ENCODE data around the gene SBF2. TPM values are rescaled to one million over a fixed set of nuclear protein-coding genes. Genes with fewer than 3 reads are reported as not detected.

SBF2 gene
- total RNA-seq, 5 donors from 2014 or later (not counting 1 experiment from before 2014, with no cell fraction given), result 9.5 to 23.5 (median 13.0) TPM

- H3K9me3 Mint-ChIP-seq, result peaks cover 8 to 20% (median 11%) of the 10 kb centered on the region in 3 donors
- CTCF ChIA-PET, result interaction anchor here in 1 of 2 donors (0.9 kb wide), 1 partner anchor 28 kb away, joined by 3 read pairs; no protein-coding TSS in a partner anchor
These were observed 245.7 kb downstream of the SBF2 start for GRCh38 chr11:10048350-10048749.

DNA sequence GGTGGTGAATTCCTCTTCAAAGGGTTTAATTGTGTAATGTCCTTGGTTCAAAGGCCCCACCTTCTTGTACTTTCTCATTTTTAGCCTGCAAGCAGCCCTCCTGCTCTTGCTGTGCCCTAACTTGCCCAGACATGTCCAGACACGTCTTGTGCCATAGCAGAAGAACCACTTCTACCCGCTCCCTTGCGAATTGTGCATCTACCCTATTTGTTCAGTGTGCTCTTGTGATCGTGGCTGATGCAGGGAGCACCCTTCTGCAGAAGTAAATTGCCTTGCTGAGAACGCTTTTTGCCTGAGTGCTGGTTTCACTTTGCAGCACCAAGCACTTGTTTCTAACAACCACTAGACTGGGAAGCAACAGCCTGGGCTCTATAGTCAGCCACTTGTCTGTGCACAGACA lies 249.4 kb downstream of the SBF2 start:
- no peaks in the 10 kb centered on the region for H3K36me3 ChIP-seq (ENCODE audit: control insufficient read depth in 2 of 2, extremely low read depth in 1 of 2, insufficient read depth in 1 of 2, low read length in 1 of 2)
- H3K27ac ChIP-seq (ENCODE audit: low read length), result no peak overlapping the region
- Mint-ChIP-seq H3K27ac (no peak overlapping the region), H3K36me3 (peaks cover 29% of the 10 kb centered on the region), H3K4me1 (no peaks in the 10 kb centered on the region), H3K4me3 (no peak overlapping the region), H3K27me3 (no peaks in the 10 kb centered on the region), H3K9me3 (peaks cover 8 to 28% (median 11%) of the 10 kb centered on the region in 3 donors)
- H3K27me3 ChIP-seq (replicated peaks in 1 of 2; ENCODE audit: control insufficient read depth in 2 of 2, extremely low read depth in 1 of 2, insufficient read depth in 2 of 2, low read length in 1 of 2), result no peaks in the 10 kb centered on the region
- ChIA-PET POLR2A (no interaction called here), CTCF (no interaction called here)
- no peaks in the 10 kb centered on the region for H3K4me1 ChIP-seq (ENCODE audit: control insufficient read depth in 1 of 2, extremely low read depth in 1 of 2, insufficient read depth in 2 of 2, low read length in 2 of 2)
- H3K4me3 ChIP-seq (ENCODE audit: control insufficient read depth in 1 of 2, extremely low read depth in 1 of 2, low read length in 1 of 2), result no peak overlapping the region
- peaks cover 2% of the 10 kb centered on the region for H3K9me3 ChIP-seq
- 79% methylated on average over 4 of the region's 5 CpGs for WGBS (ENCODE audit: insufficient coverage)
- ATAC-seq (replicated peaks in 1 of 4) (no peak), DNase-seq (no peak)

More at GRCh38 chr11:10048350-10048749, 245.7 kb downstream of the SBF2 start:
- DNase-seq, result no peak
- Histone ChIP-seq H3K27me3 (replicated peaks in 1 of 2; ENCODE audit: control insufficient read depth in 2 of 2, extremely low read depth in 1 of 2, insufficient read depth in 2 of 2, low read length in 1 of 2) (no peaks in the 10 kb centered on the region), H3K4me1 (ENCODE audit: control insufficient read depth in 1 of 2, extremely low read depth in 1 of 2, insufficient read depth in 2 of 2, low read length in 2 of 2) (no peaks in the 10 kb centered on the region), H3K4me3 (ENCODE audit: control insufficient read depth in 1 of 2, extremely low read depth in 1 of 2, low read length in 1 of 2) (no peak overlapping the region), H3K36me3 (ENCODE audit: control insufficient read depth in 2 of 2, extremely low read depth in 1 of 2, insufficient read depth in 1 of 2, low read length in 1 of 2) (no peaks in the 10 kb centered on the region), H3K27ac (ENCODE audit: low read length) (no peak overlapping the region), H3K9me3 (peaks cover 2% of the 10 kb centered on the region)
- no peak for ATAC-seq (replicated peaks in 1 of 4)
- Mint-ChIP-seq H3K27ac (no peak overlapping the region), H3K36me3 (peaks cover 9% of the 10 kb centered on the region), H3K27me3 (no peaks in the 10 kb centered on the region), H3K4me1 (no peaks in the 10 kb centered on the region), H3K4me3 (no peak overlapping the region)
- POLR2A ChIA-PET, result interaction anchor here in 1 of 2 donors (0.6 kb wide), 1 partner anchor 1645 kb away, joined by 3 read pairs; no protein-coding TSS in a partner anchor

DNA sequence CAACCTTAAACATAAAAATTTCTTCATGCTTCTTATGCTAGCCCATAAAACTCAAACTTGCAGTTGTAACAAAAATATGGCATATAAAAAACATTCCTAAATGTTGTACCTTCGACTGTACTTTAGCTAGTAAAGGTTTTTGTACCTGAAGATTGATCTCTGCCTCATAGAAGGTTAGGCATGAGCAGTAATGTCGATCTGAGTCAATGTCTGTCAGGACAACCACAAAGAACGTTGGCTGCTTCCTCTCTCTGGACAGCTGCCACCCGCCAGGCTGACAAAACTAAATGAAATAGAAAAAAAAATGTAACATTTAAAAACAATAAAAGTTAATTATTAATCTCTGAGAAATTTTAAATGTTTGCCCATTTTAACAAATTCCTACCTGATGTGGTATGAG lies 251.3 kb downstream of the SBF2 start:
- H3K36me3 Mint-ChIP-seq, result peaks cover 36% of the 10 kb centered on the region
- ATAC-seq (replicated peaks in 1 of 4) (no peak), DNase-seq (no peak)
- peaks cover 8 to 28% (median 11%) of the 10 kb centered on the region in 3 donors for H3K9me3 Mint-ChIP-seq
- ChIA-PET CTCF (interaction anchor here in 1 of 2 donors (0.6 kb wide), 1 partner anchor 956 kb away, joined by 3 read pairs; no protein-coding TSS in a partner anchor), POLR2A (no interaction called here)
- no peak overlapping the region for H3K4me3 Mint-ChIP-seq
- Histone ChIP-seq H3K4me1 (ENCODE audit: control insufficient read depth in 1 of 2, extremely low read depth in 1 of 2, insufficient read depth in 2 of 2, low read length in 2 of 2) (no peaks in the 10 kb centered on the region), H3K27me3 (replicated peaks in 1 of 2; ENCODE audit: control insufficient read depth in 2 of 2, extremely low read depth in 1 of 2, insufficient read depth in 2 of 2, low read length in 1 of 2) (no peaks in the 10 kb centered on the region), H3K4me3 (ENCODE audit: control insufficient read depth in 1 of 2, extremely low read depth in 1 of 2, low read length in 1 of 2) (no peak overlapping the region), H3K9me3 (peaks cover 2% of the 10 kb centered on the region), H3K27ac (ENCODE audit: low read length) (no peak overlapping the region), H3K36me3 (ENCODE audit: control insufficient read depth in 2 of 2, extremely low read depth in 1 of 2, insufficient read depth in 1 of 2, low read length in 1 of 2) (no peaks in the 10 kb centered on the region)
- no peaks in the 10 kb centered on the region for H3K4me1 Mint-ChIP-seq
- H3K27ac Mint-ChIP-seq, result no peak overlapping the region
- no CpG with 5 or more reads among the region's 4 CpGs for WGBS (ENCODE audit: insufficient coverage)
- H3K27me3 Mint-ChIP-seq, result no peaks in the 10 kb centered on the region

- Mint-ChIP-seq H3K4me3 (no peak overlapping the region), H3K9me3 (peaks cover 5 to 21% (median 8%) of the 10 kb centered on the region in 3 donors), H3K36me3 (peaks cover 37% of the 10 kb centered on the region), H3K27ac (no peak overlapping the region), H3K4me1 (no peaks in the 10 kb centered on the region), H3K27me3 (no peaks in the 10 kb centered on the region)
- Histone ChIP-seq H3K36me3 (ENCODE audit: control insufficient read depth in 2 of 2, extremely low read depth in 1 of 2, insufficient read depth in 1 of 2, low read length in 1 of 2) (no peaks in the 10 kb centered on the region), H3K27ac (ENCODE audit: low read length) (no peak overlapping the region), H3K27me3 (replicated peaks in 1 of 2; ENCODE audit: control insufficient read depth in 2 of 2, extremely low read depth in 1 of 2, insufficient read depth in 2 of 2, low read length in 1 of 2) (no peaks in the 10 kb centered on the region), H3K9me3 (peaks cover 2% of the 10 kb centered on the region), H3K4me3 (ENCODE audit: control insufficient read depth in 1 of 2, extremely low read depth in 1 of 2, low read length in 1 of 2) (no peak overlapping the region), H3K4me1 (ENCODE audit: control insufficient read depth in 1 of 2, extremely low read depth in 1 of 2, insufficient read depth in 2 of 2, low read length in 2 of 2) (no peaks in the 10 kb centered on the region)
- no CpG with 5 or more reads among the region's 2 CpGs for WGBS (ENCODE audit: insufficient coverage)
- POLR2A ChIA-PET, result no interaction called here
- ATAC-seq (replicated peaks in 1 of 4) (no peak), DNase-seq (no peak)
- CTCF ChIA-PET, result no interaction called here
These were observed 252.1 kb downstream of the SBF2 start for GRCh38 chr11:10041748-10042446.

GRCh38 chr11:10041332-10041731 lies 252.7 kb downstream of the SBF2 start:
- Histone ChIP-seq H3K36me3 (ENCODE audit: control insufficient read depth in 2 of 2, extremely low read depth in 1 of 2, insufficient read depth in 1 of 2, low read length in 1 of 2) (no peaks in the 10 kb centered on the region), H3K27ac (ENCODE audit: low read length) (no peak overlapping the region), H3K4me1 (ENCODE audit: control insufficient read depth in 1 of 2, extremely low read depth in 1 of 2, insufficient read depth in 2 of 2, low read length in 2 of 2) (no peaks in the 10 kb centered on the region), H3K27me3 (replicated peaks in 1 of 2; ENCODE audit: control insufficient read depth in 2 of 2, extremely low read depth in 1 of 2, insufficient read depth in 2 of 2, low read length in 1 of 2) (no peaks in the 10 kb centered on the region), H3K4me3 (ENCODE audit: control insufficient read depth in 1 of 2, extremely low read depth in 1 of 2, low read length in 1 of 2) (no peak overlapping the region), H3K9me3 (peaks cover 2% of the 10 kb centered on the region)
- no CpG with 5 or more reads among the region's 2 CpGs for WGBS (ENCODE audit: insufficient coverage)
- no peak overlapping the region for H3K27ac Mint-ChIP-seq
- CTCF ChIA-PET, result no interaction called here
- H3K27me3 Mint-ChIP-seq, result no peaks in the 10 kb centered on the region
- no peak for ATAC-seq (replicated peaks in 1 of 4)
- H3K4me3 Mint-ChIP-seq, result no peak overlapping the region
- no peaks in the 10 kb centered on the region for H3K4me1 Mint-ChIP-seq
- POLR2A ChIA-PET, result no interaction called here
- DNase-seq, result no peak
- peaks cover 5 to 19% (median 8%) of the 10 kb centered on the region in 3 donors for H3K9me3 Mint-ChIP-seq
- H3K36me3 Mint-ChIP-seq, result peaks cover 39% of the 10 kb centered on the region

GRCh38 chr11:10038521-10039302 lies 255.3 kb downstream of the SBF2 start:
- no peak overlapping the region for H3K27ac Mint-ChIP-seq
- no peak for ATAC-seq (replicated peaks in 1 of 4)
- DNase-seq, result no peak
- Histone ChIP-seq H3K27me3 (replicated peaks in 1 of 2; ENCODE audit: control insufficient read depth in 2 of 2, extremely low read depth in 1 of 2, insufficient read depth in 2 of 2, low read length in 1 of 2) (no peaks in the 10 kb centered on the region), H3K9me3 (no peaks in the 10 kb centered on the region), H3K27ac (ENCODE audit: low read length) (no peak overlapping the region), H3K4me1 (ENCODE audit: control insufficient read depth in 1 of 2, extremely low read depth in 1 of 2, insufficient read depth in 2 of 2, low read length in 2 of 2) (no peaks in the 10 kb centered on the region), H3K36me3 (ENCODE audit: control insufficient read depth in 2 of 2, extremely low read depth in 1 of 2, insufficient read depth in 1 of 2, low read length in 1 of 2) (no peaks in the 10 kb centered on the region), H3K4me3 (ENCODE audit: control insufficient read depth in 1 of 2, extremely low read depth in 1 of 2, low read length in 1 of 2) (no peak overlapping the region)
- H3K27me3 Mint-ChIP-seq, result no peaks in the 10 kb centered on the region
- peaks cover 0 to 14% (median under 1%) of the 10 kb centered on the region in 3 donors for H3K9me3 Mint-ChIP-seq
- no CpG with 5 or more reads among the region's 2 CpGs for WGBS (ENCODE audit: insufficient coverage)
- ChIA-PET CTCF (no interaction called here), POLR2A (no interaction called here)
- no peaks in the 10 kb centered on the region for H3K4me1 Mint-ChIP-seq
- H3K4me3 Mint-ChIP-seq, result no peak overlapping the region
- H3K36me3 Mint-ChIP-seq, result peaks cover 41% of the 10 kb centered on the region
